DOHH2 (cell line): Measurements from ENCODE around the gene CIAO2A.

ENCODE experiments used
- H3F3A ChIP-seq: fragments of 200-600 bp; sonication (generic), shearing (Covaris generic); 2 replicates; pipeline ENCODE4 v1.6.0; 2016; ENCODE audit warnings: antibody characterized with exemption, mild to moderate bottlenecking; ENCODE audit not compliant: control insufficient read depth, insufficient read depth
- H3K27ac ChIP-seq: fragments of 200-600 bp; sonication (generic); 2 replicates; pipeline ENCODE4 v1.5.1; 2014; ENCODE audit warnings: low read depth, mild to moderate bottlenecking, low read length, moderate library complexity
- H3K27me3 ChIP-seq: fragments of 200-600 bp; sonication (generic); 2 replicates; pipeline ENCODE4 v1.6.1; 2014; ENCODE audit warnings: mild to moderate bottlenecking, low read length, mixed read lengths; ENCODE audit not compliant: control insufficient read depth
- H3K36me3 ChIP-seq: fragments of 200-600 bp; sonication (generic); 2 replicates; pipeline ENCODE4 v1.6.1; 2014; ENCODE audit warnings: mild to moderate bottlenecking, low read length, moderate library complexity, mixed read lengths; ENCODE audit not compliant: control insufficient read depth
- H3K4me1 ChIP-seq: fragments of 200-600 bp; sonication (generic); 2 replicates; pipeline ENCODE4 v1.6.1; 2014; ENCODE audit warnings: mild to moderate bottlenecking, low read length, mixed read lengths; ENCODE audit not compliant: control insufficient read depth
- H3K4me2 ChIP-seq: fragments of 200-600 bp; sonication (generic); 2 replicates; pipeline ENCODE4 v1.6.0; 2014; ENCODE audit warnings: mild to moderate bottlenecking, low read length, moderate library complexity
- H3K4me3 ChIP-seq: fragments of 200-600 bp; sonication (generic); 2 replicates; pipeline ENCODE4 v1.5.1; 2014; ENCODE audit warnings: mild to moderate bottlenecking, low read length, mixed read lengths
- H3K79me2 ChIP-seq: fragments of 200-600 bp; sonication (generic); 2 replicates; pipeline ENCODE4 v1.6.1; 2014; ENCODE audit warnings: mild to moderate bottlenecking, low read length, mixed read lengths; ENCODE audit not compliant: control insufficient read depth
- H3K9me2 ChIP-seq: fragments of 200-600 bp; sonication (generic); replicated peaks from 2 replicates; pipeline ENCODE4 v1.6.1; 2014; ENCODE audit warnings: mild to moderate bottlenecking, low read length, mixed read lengths; ENCODE audit not compliant: control insufficient read depth
- H3K9me3 ChIP-seq: fragments of 200-600 bp; sonication (generic); 2 replicates; pipeline ENCODE4 v1.6.1; 2014; ENCODE audit warnings: antibody characterized with exemption, low read length, mixed read lengths; ENCODE audit not compliant: control insufficient read depth, insufficient read depth
- H4K20me1 ChIP-seq: fragments of 200-600 bp; sonication (generic); 2 replicates; pipeline ENCODE4 v1.6.0; 2014; ENCODE audit warnings: low read depth, mild to moderate bottlenecking, antibody characterized with exemption, low read length, moderate library complexity; ENCODE audit not compliant: control insufficient read depth, insufficient read depth
- CTCF ChIP-seq: fragments of 200-600 bp; sonication (generic); IDR thresholded peaks from one replicate; pipeline ENCODE4 v1.5.1; 2014; ENCODE audit warnings: antibody characterized with exemption, mild to moderate bottlenecking, low read depth, low read length; ENCODE audit not compliant: poor library complexity, severe bottlenecking
- EZH2phosphoT487 ChIP-seq: fragments of 200-600 bp; sonication (generic); IDR thresholded peaks from 2 replicates; pipeline ENCODE4 v1.6.1; 2017; ENCODE audit warnings: borderline replicate concordance, mild to moderate bottlenecking, antibody characterized with exemption, low read length, moderate library complexity, mixed read lengths

Gene CIAO2A

DNA sequence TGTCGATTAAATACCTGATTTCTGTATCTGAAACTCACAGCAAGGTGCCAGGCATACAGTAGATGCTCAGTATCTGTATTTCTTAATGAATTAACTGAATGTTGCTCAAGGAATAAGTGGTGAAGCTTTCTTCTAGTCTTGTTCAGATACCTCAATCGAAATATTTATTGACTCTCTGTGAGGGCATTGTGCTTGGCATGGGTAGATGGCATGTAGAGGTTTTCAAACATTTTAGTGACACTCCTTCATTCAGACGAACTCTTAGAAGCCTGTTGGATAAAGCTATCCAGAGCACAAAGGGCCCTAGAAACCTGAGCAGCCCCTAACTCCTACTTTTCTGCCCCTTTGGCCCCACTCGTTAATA lies 1.8 kb upstream of the CIAO2A start:
- Histone ChIP-seq H3K9me3 (no peaks in the 10 kb centered on the region), H3K36me3 (peaks cover 17% of the 10 kb centered on the region), H4K20me1 (peaks cover 6% of the 10 kb centered on the region), H3K27ac (0 out of 2 replicates have a peak overlapping the region, but pooled peaks have one; percentile 80), H3F3A (peaks cover 6% of the 10 kb centered on the region; the same call in 1 of the 2 replicates), H3K4me3 (peak overlapping the region; percentile 83), H3K79me2 (peaks cover 95% of the 10 kb centered on the region), H3K4me2 (peak overlapping the region; percentile 87), H3K27me3 (no peaks in the 10 kb centered on the region), H3K4me1 (peaks cover 61% of the 10 kb centered on the region), H3K9me2 (no peaks in the 10 kb centered on the region)
- no peak for TF ChIP-seq CTCF
- TF ChIP-seq EZH2phosphoT487: no peak

DNA sequence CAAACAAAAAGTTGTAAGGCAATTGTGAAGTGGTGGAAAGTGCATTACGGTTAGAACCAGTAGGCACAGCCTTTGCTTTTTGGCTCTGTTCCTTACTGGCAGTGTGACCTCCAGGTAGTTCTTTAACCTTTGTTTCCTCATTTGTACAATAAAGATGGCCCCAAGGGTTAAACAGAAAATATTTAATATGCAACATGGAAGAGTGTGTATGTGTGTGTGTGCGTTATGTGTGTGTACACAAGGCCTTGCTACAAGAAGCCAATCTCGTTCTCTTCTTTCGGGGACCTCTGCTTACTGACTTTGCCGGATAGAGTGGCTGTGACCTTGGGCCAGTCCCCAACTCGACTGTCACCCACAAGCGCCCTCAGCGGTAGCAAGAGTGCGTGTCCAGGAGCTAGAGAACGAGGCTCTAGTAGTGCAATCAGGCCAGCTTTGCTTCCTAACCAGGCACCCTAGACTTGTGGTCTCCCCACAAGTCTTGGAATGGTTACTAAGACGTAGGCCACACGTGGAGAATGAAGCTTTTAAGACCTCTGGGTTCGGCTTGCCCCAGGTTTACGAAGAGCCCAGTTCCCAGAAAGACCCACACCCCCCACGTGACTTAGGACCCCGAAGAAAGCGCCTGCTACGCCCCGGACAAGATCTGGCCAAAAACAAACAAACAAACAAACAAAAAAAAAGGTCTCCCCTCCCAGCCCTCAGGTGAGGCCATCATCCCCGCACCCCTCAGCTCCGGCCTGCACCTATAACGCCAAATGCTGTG lies 593 bp downstream of the CIAO2A start:
- Histone ChIP-seq H4K20me1 (peaks cover 4% of the 10 kb centered on the region; the same call in 1 of the 2 replicates), H3F3A (peaks cover 6% of the 10 kb centered on the region; the same call in 1 of the 2 replicates), H3K36me3 (peaks cover 38% of the 10 kb centered on the region), H3K27ac (peak overlapping the region; percentile 80), H3K27me3 (no peaks in the 10 kb centered on the region), H3K4me1 (peaks cover 61% of the 10 kb centered on the region), H3K4me2 (peak overlapping the region; percentile 87), H3K9me3 (no peaks in the 10 kb centered on the region), H3K79me2 (peaks cover 95% of the 10 kb centered on the region), H3K9me2 (no peaks in the 10 kb centered on the region), H3K4me3 (peak overlapping the region; percentile 83)
- TF ChIP-seq CTCF (peak; percentile 57), EZH2phosphoT487 (no peak)

DNA sequence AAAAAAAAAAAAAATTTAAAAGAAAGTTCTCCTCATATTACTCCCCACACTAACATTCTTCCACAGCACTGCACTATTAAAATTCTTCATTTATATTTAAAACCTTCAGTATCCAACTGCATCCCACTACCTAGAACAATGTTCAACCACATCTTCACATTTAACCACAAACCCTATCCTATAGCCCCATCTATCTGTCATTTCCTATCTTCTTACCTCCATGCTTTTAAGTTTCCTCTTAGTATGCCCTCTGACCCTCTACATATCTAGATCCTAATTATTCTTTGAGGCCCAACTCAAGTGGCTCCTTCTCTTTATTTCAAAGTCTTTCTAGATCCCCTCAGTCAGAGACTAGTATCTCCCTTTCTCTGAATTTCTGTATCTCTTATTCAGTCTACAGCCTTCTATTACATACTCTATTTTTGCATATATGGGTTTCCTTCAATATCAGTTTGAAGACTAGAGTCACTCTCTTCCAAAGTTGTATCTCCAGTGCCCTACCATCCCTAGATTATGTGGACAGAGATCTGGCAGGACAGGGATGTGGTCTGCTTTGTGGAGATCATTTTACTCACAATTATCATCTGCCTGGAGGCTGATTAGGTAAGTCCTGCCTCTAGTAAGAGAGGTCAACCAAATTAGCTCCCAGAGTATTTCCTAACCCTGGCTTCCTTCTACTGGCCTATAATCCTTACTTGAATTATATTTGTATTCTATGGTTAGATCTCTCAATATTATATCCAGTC lies 1.4 kb downstream of the CIAO2A start:
- no peaks in the 10 kb centered on the region for H3K9me3 ChIP-seq
- no peaks in the 10 kb centered on the region for H4K20me1 ChIP-seq
- H3K9me2 ChIP-seq: no peaks in the 10 kb centered on the region
- peaks cover 39% of the 10 kb centered on the region for H3K36me3 ChIP-seq
- TF ChIP-seq EZH2phosphoT487 (no peak), CTCF (peak; percentile 34)
- H3K4me1 ChIP-seq: peaks cover 53% of the 10 kb centered on the region
- H3F3A ChIP-seq: peaks cover 6% of the 10 kb centered on the region; the same call in 1 of the 2 replicates
- peaks cover 95% of the 10 kb centered on the region for H3K79me2 ChIP-seq
- peak overlapping the region; percentile 87 for H3K4me2 ChIP-seq
- no peaks in the 10 kb centered on the region for H3K27me3 ChIP-seq
- H3K4me3 ChIP-seq: peak overlapping the region; percentile 83
- peak overlapping the region; percentile 80 for H3K27ac ChIP-seq
